GM21381 (cell line): ENCODE data around the gene EGFR.

Source experiments
- ATAC-seq: cut with Tn5 transposase; IDR thresholded peaks from one replicate; pipeline ENCODE4 v1.9.1; 2021; ENCODE audit warnings: mild to moderate bottlenecking, moderate library complexity; ENCODE audit not compliant: unreplicated experiment

The EGFR gene

GRCh38 chr7:55202150-55202913 lies 183.5 kb downstream of the EGFR start:
- no peak for ATAC-seq

- ATAC-seq = no peak
Measured at GRCh38 chr7:55203300-55203699, 184.5 kb downstream of the EGFR start.

- ATAC-seq = no peak
Measured at GRCh38 chr7:55205124-55205955, 186.5 kb downstream of the EGFR start.

- no peak for ATAC-seq
Measured at GRCh38 chr7:55206235-55207029, 187.6 kb downstream of the EGFR start.

GRCh38 chr7:55207436-55208125 lies 188.8 kb downstream of the EGFR start:
- no peak for ATAC-seq

- ATAC-seq = no peak
Measured at GRCh38 chr7:55209366-55209765, 190.5 kb downstream of the EGFR start.

GRCh38 chr7:55210176-55210575 lies 191.4 kb downstream of the EGFR start:
- no peak for ATAC-seq

- ATAC-seq = no peak
Measured at GRCh38 chr7:55210716-55211115, 191.9 kb downstream of the EGFR start.

- no peak for ATAC-seq
Measured at GRCh38 chr7:55211726-55212125, 192.9 kb downstream of the EGFR start.

- ATAC-seq = no peak
Measured at GRCh38 chr7:55212176-55212575, 193.4 kb downstream of the EGFR start.

- ATAC-seq = no peak
Measured at GRCh38 chr7:55212838-55213237, 194.0 kb downstream of the EGFR start.

GRCh38 chr7:55214707-55215106 lies 195.9 kb downstream of the EGFR start:
- no peak for ATAC-seq

- ATAC-seq = no peak
Measured at GRCh38 chr7:55223023-55223422, 204.2 kb downstream of the EGFR start.

- no peak for ATAC-seq
Measured at GRCh38 chr7:55224111-55224510, 205.3 kb downstream of the EGFR start.

GRCh38 chr7:55224810-55225209 lies 206.0 kb downstream of the EGFR start:
- ATAC-seq = no peak

- no peak for ATAC-seq
Measured at GRCh38 chr7:55230014-55230413, 211.2 kb downstream of the EGFR start.

- no peak for ATAC-seq
Measured at GRCh38 chr7:55231736-55232280, 213.0 kb downstream of the EGFR start.

- no peak for ATAC-seq
Measured at GRCh38 chr7:55233001-55233400, 214.2 kb downstream of the EGFR start.

GRCh38 chr7:55234408-55234807 lies 215.6 kb downstream of the EGFR start:
- no peak for ATAC-seq

GRCh38 chr7:55235115-55235514 lies 216.3 kb downstream of the EGFR start:
- no peak for ATAC-seq
